Measurements from ENCODE around the gene PPA1. TPM values are rescaled to one million over a fixed set of nuclear protein-coding genes. Genes with fewer than 3 reads are reported as not detected.
A peak's percentile ranks its signal among the peaks of the same experiment; 100 is the strongest.

PPA1 gene
- total RNA-seq, 1 donor from 2014 or later = 79.3 TPM

DNA sequence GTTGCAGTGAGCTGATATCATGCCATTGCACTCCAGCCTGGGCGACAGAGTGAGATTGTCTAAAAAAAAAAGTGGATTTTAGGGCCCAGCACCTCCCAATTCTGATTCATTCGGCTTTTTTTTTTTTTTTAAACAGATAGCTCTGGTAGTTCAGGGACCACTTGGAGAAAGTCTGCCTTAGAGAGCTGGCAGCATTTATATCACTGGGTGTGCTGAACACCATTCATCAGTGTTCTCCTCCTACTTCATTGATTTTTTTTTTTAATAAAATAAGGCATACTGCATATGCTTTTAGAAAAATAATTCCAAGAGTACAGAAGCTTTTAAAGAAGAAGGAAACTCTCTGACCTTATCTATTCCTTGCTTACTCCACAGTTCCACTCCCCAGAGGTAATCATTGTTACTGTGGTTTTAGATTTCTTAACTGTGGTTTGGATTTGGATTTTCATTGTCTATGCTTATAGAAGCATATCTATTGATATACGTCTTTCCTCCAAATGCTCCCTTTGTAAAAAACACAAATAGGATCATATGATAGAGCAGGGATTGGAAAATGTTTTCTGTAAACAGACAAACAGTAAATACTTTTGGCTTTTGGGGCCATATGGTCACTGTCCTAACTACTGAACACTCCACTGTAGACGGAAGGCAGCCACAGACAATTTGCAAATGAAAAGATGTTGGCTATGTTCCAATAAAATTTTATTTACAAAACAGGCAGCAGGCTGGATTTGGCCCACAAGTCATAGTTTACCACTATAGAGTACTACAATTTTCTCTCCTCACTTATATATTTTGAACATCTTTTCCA lies 41.9 kb downstream of the PPA1 start:
- Histone ChIP-seq H3K27ac (peak overlapping the region; percentile 44), H3K36me3 (no peaks in the 10 kb centered on the region), H3K4me1 (peaks cover 7% of the 10 kb centered on the region), H3K27me3 (no peaks in the 10 kb centered on the region), H3K4me3 (no peak overlapping the region), H3K9me3 (no peaks in the 10 kb centered on the region)
- intact Hi-C loops (cut with DNase I) = no loop called here
- no peak for DNase-seq (ENCODE audit: extremely low spot score in 2 of 2)
- TF ChIP-seq POLR2A (IDR thresholded peaks at IDR 0.05) (no peak), POLR2AphosphoS5 (IDR thresholded peaks at IDR 0.05; ENCODE audit: insufficient read depth in 1 of 2, low read depth in 1 of 2) (no peak)
- TF ChIP-seq, protein P1, sequence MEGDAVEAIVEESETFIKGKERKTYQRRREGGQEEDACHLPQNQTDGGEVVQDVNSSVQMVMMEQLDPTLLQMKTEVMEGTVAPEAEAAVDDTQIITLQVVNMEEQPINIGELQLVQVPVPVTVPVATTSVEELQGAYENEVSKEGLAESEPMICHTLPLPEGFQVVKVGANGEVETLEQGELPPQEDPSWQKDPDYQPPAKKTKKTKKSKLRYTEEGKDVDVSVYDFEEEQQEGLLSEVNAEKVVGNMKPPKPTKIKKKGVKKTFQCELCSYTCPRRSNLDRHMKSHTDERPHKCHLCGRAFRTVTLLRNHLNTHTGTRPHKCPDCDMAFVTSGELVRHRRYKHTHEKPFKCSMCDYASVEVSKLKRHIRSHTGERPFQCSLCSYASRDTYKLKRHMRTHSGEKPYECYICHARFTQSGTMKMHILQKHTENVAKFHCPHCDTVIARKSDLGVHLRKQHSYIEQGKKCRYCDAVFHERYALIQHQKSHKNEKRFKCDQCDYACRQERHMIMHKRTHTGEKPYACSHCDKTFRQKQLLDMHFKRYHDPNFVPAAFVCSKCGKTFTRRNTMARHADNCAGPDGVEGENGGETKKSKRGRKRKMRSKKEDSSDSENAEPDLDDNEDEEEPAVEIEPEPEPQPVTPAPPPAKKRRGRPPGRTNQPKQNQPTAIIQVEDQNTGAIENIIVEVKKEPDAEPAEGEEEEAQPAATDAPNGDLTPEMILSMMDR (IDR thresholded peaks at IDR 0.05) = no peak

DNA sequence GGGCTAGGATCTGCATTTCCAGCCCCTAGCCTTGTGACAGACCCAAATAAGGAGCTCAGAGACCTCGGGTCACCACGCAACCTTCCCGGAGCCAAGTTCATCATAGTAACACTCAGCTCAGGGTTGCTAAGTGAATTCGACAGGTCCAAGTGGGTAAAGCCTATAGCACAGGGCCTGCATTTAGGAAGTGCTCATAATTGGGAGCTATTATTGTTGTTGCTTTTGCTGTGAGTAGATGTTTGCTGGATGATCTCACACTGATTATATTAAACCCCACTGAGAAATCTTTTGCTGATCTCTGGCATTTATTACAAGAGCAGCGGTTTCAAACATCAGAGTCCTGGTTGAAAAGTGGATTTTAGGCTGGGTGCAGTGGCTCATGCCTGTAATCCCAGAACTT lies 42.6 kb downstream of the PPA1 start:
- TF ChIP-seq POLR2AphosphoS5 (IDR thresholded peaks at IDR 0.05; ENCODE audit: insufficient read depth in 1 of 2, low read depth in 1 of 2) (no peak), POLR2A (IDR thresholded peaks at IDR 0.05) (no peak)
- TF ChIP-seq, protein P1 (IDR thresholded peaks at IDR 0.05) = no peak

DNA sequence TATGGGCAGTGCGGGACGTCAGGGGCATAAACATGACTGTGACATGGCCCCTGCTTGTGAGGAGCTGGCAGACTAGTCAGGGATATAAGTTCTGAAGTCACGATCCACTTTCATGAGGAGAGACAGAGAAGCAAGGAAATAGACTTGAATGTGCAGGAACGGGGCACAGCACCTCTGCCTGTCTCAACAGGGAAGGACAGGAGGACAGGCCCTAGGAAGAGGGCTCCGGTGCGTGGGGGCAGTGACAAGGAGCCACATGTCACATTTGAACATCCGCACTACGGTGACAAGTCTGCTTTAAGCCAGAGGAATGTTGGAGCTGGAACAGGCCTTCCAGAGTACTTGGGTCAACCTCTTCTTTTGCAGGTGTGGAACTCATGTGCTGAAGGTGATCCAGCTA lies 43.1 kb downstream of the PPA1 start:
- intact Hi-C loops (cut with DNase I) = no loop called here
- Histone ChIP-seq H3K9me3 (no peaks in the 10 kb centered on the region), H3K27ac (peak overlapping the region; percentile 44), H3K4me1 (peaks cover 7% of the 10 kb centered on the region), H3K27me3 (no peaks in the 10 kb centered on the region), H3K36me3 (no peaks in the 10 kb centered on the region), H3K4me3 (no peak overlapping the region)
- DNase-seq (ENCODE audit: extremely low spot score in 2 of 2) = no peak
- no peak for TF ChIP-seq POLR2A (IDR thresholded peaks at IDR 0.05)
- TF ChIP-seq POLR2AphosphoS5 (IDR thresholded peaks at IDR 0.05; ENCODE audit: insufficient read depth in 1 of 2, low read depth in 1 of 2) = no peak
- TF ChIP-seq, protein P1 (IDR thresholded peaks at IDR 0.05) = no peak

More for the DNA sequence above, 42.6 kb downstream of the PPA1 start:
- H3K27me3 ChIP-seq = no peaks in the 10 kb centered on the region
- DNase-seq (ENCODE audit: extremely low spot score in 2 of 2) = no peak
- H3K27ac ChIP-seq = peak overlapping the region; percentile 44
- intact Hi-C loops (cut with DNase I) = no loop called here
- no peak overlapping the region for H3K4me3 ChIP-seq
- no peaks in the 10 kb centered on the region for H3K36me3 ChIP-seq
- no peaks in the 10 kb centered on the region for H3K9me3 ChIP-seq
- H3K4me1 ChIP-seq = peaks cover 7% of the 10 kb centered on the region

DNA sequence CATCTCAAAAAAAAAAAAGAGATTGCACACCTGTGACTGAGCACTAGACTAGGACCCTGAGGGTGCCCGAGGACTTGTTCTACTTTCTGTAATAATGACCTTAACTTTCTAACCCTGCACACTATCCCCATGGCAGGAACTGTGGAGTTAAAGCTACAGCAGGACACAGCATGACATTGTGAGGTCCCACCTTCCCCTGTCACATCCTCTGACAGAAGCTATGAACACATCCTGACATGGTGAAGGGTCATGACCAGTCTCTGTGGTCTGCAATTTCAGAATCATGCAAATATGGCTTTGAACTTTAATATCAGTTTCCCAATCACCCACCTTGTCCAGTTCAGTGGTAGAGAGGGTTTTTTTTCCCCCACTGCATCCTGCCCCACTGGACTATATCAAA lies 44.5 kb downstream of the PPA1 start:
- intact Hi-C loops (cut with DNase I) = no loop called here

More for the DNA sequence above, 44.5 kb downstream of the PPA1 start:
- Histone ChIP-seq H3K27ac (no peak overlapping the region), H3K27me3 (no peaks in the 10 kb centered on the region), H3K4me1 (peaks cover 7% of the 10 kb centered on the region), H3K9me3 (no peaks in the 10 kb centered on the region), H3K4me3 (no peak overlapping the region), H3K36me3 (no peaks in the 10 kb centered on the region)
- no peak for DNase-seq (ENCODE audit: extremely low spot score in 2 of 2)
- TF ChIP-seq, protein P1 (IDR thresholded peaks at IDR 0.05) = no peak
- TF ChIP-seq POLR2AphosphoS5 (IDR thresholded peaks at IDR 0.05; ENCODE audit: insufficient read depth in 1 of 2, low read depth in 1 of 2) (no peak), POLR2A (IDR thresholded peaks at IDR 0.05) (no peak)
